Effector CD8-positive, alpha-beta T cell (primary cell): ENCODE measurements around the gene DVL3.
"Not testable (repeated sequence)": the region's sequence is repeated elsewhere in the genome, so short reads cannot be mapped to it uniquely, and the experiment has no call there.

Experiments used
- DNase-seq: peaks from one replicate; lab custom pipeline; 2025; lab: John Stamatoyannopoulos, UW

Gene DVL3

DNA sequence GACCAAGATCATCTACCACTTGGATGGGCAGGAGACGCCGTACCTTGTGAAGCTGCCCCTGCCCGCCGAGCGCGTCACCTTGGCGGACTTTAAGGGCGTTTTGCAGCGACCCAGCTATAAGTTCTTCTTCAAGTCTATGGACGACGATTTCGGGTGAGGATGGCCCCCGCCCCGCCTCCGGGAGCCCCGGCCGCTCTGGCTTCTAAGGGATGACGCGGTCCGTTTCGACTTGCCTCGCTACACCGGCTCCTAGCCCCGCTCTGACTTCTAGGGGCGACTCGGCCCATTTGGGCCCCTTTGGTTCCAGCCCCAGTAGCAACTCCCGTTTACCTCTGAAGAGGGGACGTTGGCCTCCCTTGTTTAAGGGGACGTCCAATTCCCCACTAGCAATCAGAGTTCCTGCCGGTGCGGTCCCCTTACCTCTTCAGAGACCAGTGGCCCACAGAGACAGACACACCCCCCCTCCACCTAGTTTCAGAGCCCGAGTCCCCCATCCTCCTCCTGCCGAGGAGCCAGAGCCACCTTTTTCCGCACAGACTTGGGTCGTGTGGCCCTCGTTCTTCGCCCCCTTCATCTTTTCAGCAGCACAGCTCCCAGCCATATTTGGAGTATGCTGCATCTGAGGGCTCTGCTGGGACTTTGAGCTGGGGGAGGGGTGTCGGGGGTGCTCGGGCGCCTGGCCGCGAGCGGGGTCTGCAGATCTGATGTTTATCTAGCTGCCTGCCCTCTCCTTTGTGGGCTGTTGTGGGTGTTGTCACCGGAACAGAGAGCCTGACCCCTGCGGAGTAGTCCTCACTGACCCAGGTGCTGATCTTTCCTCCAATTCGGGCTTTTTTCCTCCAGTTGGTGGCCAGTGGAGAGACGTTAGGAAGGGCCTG lies 706 bp downstream of the DVL3 start:
- no peak for DNase-seq

DNA sequence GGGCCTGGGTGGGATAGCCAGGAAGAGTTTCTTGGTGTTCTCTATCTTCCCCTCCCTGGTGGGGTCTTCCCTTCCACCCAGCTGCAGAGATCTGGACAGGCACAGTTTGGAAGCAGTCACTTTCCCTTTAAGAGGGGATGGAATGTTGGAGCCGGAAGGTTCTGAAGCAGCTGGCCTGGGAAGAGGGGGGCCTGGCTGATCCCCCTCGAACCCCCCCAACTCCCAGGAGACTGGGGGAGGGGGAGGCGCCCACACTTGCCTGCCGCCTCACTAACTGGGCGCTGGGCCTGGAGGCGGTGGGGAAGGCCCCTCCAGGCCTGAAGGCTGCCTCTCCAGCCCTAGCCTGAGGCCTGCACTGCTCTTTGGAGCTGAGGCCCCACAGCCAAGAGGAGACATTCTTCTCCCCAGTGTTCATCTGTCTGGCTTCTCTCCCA lies 1.4 kb downstream of the DVL3 start:
- no peak for DNase-seq

DNA sequence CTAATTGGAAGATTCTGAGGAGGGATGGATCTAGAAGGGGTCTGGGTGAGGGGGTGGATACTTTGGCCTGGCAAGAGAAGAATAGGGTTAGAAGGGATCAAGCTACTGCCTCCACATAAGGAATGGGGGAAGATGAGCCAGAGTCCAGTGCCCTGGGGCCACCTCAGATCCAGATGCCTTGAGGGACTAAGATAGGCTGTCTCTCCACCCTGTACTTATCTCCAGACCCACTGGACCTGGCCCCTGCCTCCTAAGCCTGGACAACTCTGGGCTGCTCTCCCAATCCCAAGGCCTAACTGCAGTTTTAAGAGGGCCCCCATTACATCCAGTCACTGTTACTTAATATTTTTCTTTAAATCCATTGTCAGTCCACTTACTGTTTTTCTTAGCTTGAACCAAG lies 2.0 kb downstream of the DVL3 start:
- DNase-seq, result no peak

DNA sequence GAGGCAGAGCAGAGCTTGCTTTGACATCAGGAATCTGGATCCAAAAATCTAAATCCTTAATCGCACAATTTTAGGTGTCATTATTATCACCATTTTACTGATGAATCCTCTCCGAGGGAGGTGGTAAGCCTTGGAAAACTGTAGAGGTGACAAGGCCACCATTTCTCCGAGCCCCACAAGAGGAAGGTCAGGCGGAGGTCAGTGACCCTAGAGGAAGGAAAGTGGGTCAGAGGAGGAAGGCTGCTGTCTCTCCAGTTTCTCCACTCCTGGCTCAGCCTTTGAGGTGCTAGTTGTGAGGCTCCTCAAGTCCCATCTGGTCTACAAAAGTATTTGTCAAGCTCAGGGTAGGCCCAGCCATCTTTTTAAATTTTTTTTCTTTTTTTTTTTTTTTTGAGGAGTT lies 3.2 kb downstream of the DVL3 start:
- no peak for DNase-seq

DNA sequence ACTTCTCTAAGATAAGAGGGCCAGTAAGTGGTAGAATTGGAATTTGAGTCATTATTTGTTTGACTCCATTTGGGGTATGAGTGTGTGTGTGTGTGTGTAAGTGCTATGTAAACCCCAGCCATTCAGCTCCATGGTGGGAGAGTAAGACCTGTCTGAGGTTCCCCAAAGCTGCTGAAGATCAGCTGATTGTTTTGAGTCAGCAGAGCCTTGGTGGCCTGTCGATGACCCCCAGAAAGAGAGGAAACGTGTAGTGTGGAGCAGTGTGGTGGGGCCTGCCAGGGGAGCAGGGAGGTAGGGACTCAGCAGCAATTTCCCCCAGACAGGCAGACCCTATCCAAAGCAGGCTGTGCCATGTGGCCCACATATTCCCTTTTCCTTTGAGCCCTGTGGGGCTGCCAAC lies 5.3 kb downstream of the DVL3 start:
- DNase-seq, result no peak

DNA sequence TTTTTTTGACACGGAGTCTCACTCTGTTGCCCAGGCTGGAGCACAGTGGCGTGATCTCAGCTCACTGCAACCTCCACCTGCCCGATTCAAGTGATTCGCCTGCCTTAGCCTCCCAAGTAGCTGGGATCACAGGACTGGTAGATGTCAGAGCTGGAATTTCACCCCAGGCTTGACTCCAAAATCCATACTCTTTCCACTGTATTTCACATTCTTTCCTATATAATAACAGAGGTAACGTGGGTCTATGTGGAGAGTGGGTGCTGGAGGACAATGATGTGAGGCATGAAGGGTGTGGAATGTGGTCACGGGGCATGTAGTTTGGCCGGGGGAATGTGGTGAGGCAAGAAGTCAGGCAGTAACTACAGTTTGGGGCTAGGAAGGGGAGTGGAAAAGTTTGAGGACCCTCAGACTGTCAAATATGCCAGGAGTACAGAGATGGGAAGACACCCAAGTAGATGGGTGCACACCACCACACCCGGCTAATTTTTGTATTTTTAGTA lies 7.4 kb downstream of the DVL3 start:
- not testable (repeated sequence) for DNase-seq

DNA sequence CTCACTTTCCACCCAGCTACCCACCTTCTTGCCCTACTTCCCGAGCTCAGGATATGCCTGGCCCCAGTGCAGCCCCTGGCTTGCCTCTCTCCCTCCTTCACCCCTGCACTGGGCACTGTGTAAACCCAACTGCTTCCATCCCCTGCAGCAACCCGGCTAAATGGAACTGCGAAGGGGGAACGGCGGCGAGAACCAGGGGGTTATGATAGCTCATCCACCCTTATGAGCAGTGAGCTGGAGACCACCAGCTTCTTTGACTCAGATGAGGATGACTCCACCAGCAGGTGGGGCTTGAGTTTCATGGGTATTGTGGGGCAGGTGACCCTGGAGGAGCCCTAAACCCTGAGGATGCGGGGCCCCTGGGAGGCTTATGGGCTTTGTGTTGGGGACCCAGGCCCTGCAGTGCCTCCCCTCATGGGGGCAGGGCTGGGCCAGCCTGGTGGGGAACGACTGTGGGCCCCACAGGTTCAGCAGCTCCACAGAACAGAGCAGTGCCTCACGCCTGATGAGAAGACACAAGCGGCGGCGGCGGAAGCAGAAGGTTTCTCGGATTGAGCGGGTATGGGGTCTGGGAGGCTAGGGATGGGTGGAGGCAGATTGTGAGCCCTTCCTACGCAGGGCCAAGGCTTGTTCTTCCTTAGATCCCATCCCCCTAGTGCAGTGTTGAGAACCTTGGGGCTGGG lies 9.6 kb downstream of the DVL3 start:
- DNase-seq, result no peak

DNA sequence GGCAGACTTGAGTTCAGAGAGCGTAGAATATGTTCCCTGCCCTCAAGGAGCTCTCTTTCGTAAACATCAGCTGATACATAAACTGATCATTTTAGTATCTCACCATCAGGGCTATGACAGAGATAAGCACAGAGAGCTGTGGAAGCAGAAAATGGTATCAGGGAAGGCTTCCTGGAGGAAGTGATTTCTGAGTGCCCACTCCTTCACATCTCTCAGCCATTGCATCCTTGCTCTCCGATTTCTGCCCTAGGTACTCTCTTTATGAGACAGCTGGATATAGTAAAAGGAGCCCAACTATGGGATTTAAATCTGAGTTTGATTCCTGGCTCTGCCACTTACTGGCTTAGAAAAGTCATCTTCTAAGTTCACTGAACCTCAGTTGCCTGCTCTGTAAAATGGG lies 10.4 kb downstream of the DVL3 start:
- no peak for DNase-seq

DNA sequence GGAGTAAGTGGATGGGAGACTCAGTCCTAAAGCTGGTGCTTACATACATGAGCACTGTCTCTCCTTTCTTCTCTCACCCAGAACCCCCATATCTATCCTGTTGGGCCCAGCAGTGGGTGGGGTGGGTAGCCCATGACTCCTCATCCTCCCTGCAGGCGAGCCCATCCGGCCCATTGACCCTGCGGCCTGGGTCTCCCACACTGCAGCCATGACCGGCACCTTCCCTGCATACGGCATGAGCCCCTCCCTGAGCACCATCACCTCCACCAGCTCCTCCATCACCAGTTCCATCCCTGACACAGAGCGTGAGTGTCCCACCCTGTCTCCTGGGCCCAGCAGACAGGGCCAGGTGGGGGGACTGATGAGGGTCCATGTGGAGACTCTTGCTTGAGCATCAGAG lies 11.5 kb downstream of the DVL3 start:
- no peak for DNase-seq

DNA sequence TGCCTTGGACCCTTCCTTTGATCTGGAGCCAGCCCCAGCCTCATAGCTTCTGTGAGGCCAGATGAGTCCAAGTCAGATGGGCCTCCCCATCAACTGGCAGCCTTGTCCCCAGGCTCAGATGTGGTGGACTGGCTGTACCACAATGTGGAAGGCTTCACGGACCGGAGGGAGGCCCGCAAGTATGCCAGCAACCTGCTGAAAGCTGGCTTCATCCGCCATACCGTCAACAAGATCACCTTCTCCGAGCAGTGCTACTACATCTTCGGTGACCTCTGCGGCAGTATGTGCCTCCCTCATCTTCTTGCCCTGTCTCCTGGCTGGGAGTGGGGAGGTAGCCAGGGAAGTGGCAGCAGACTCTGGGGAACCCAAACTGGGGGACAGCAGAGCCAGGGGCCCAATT lies 12.6 kb downstream of the DVL3 start:
- no peak for DNase-seq

DNA sequence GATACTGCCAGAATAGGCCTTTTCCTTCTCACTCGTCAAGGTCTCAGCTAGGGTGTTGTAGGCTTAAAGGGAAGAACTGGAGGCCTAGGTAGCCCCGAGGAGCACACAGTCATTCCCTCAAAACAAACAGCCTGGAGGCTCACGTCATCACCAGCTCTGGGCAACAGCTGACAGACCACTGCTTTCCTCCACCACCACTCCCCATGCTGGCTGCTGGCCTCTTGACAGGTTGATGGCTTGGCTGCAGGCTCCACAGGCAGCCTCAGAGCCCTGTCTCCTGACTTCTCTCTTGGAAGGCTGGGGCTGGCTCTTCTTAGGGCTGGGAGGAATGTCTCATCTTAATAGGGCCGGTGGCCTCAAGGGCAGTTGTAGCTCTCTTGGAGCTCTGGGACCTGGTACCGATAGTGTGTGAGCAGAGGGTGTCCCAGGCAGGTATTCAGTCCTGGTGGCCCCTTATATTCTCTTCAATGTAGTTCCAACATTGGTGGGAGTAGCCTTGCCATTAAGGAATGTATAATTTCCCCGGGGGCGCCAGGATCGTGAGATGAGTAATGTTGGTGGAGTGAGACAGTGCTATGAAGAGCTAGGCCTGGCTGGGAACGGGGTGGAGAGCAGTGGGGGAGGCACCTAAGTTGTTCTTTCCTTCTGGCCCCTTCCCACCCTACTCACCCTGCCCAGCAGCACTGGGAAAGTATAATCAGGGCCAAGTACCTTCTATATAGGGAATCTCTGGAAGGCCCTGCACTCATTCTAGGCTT lies 13.4 kb downstream of the DVL3 start:
- DNase-seq, result no peak

DNA sequence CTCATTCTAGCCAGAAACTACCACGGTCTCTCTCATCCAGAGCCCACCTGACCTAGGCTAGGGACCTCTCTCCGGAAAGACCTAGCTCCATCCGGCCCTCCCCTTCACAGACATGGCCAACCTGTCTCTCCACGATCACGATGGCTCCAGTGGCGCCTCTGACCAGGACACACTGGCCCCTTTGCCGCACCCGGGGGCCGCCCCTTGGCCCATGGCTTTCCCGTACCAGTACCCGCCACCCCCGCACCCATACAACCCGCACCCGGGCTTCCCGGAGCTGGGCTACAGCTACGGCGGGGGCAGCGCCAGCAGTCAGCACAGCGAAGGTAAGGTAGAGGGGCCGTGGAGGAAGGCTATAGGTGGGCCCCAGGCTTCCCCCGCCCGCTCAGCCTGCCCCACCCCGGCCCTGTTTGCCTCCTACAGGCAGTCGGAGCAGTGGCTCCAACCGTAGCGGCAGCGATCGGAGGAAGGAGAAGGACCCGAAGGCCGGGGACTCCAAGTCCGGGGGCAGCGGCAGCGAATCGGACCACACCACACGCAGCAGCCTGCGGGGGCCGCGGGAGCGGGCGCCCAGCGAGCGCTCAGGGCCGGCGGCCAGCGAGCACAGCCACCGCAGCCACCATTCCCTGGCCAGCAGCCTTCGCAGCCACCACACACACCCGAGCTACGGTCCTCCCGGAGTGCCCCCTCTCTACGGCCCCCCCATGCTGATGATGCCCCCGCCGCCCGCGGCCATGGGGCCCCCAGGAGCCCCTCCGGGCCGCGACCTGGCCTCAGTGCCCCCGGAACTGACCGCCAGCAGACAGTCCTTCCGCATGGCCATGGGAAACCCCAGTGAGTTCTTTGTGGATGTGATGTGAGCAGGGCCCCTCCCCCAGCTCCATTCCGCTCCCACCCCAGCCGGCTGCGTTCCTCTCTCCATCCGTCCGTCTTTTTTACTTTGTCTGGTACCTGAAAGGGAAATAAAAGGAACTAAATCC lies 15.0 kb downstream of the DVL3 start:
- DNase-seq, result no peak

DNA sequence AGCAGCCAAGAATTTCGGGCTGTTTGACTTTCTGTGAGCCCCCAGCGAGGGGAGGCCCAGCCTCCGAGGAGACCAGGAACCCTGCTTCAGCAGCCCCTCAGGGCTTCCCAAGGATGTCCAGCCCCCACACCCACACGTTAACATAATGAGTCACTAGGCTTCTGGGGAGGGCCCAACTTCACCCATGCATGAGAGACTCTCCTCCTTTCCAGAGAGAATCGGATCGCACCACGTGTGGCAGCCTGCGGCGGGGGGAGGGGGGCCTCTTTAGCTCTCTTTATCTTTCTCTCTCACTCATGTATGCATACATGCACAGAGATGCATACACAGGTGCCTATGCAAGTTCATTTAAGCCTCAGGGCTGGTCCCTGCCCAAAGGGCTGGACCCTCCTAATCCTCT lies 16.4 kb downstream of the DVL3 start:
- DNase-seq, result no peak

DNA sequence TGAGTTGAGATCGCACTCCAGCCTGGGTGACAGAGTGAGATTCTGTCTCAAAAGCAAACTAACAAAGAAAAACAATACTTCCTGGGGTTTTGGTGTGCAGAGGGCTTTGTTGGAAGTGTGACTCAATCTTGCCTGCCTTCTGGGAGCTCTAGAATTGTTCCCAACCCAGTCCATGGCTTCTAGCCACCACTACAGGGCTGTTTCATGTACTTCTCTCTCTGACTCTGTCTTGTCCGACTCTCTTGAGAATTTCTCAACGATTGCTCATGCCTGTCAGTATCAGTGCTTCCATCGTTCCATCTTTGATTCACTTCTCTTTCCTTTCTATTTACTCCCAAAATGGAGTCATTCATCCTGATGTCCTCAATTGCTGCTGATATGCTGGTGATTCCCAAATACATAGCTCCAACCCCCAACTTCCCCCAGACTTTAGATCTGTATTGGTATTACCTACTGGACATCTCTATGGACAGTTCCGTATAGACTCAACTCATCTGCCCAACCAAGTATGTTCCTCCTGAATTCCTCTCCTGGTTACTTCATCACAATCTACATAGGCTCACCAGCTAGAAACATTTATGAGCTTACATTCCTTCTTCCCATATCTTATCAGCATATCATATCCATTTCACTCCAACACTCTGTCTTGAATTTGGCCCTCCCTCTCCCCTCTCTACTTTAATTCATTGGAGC lies 17.6 kb downstream of the DVL3 start:
- no peak for DNase-seq

DNA sequence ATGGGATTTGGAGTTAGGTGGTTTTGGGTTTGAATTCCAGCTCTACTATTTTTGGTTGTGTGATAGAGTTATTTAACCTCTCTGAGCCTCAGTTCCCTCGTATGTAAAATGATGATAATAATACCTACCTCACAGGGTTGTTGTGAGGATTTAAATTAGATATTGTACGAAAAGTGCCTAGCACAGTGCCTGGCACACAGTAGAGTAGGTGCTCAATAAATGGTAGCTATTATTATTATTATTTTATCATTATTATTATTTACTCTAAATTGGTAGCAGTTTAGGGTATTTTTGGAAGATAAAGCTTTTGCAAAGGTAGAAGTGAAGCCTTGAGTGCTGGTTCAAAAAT lies 18.2 kb downstream of the DVL3 start:
- DNase-seq, result no peak

DNA sequence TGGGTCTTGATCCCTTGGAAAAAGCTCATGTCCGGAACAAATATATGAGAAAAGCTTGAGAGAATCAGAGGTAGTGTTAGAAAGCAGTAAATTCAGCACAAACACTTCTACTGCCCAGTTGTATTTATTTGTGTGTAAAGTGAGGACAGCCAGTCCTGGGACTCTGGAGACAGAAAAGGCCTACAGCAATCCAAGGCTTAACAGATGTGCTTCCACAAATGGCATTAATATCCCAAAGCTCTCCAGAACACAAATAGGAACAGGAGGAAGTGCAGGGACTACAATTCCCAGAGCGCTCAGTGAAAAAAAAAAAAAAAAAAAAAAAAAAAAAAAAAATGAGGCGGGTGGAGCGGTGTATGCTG lies 19.1 kb downstream of the DVL3 start:
- no peak for DNase-seq

DNA sequence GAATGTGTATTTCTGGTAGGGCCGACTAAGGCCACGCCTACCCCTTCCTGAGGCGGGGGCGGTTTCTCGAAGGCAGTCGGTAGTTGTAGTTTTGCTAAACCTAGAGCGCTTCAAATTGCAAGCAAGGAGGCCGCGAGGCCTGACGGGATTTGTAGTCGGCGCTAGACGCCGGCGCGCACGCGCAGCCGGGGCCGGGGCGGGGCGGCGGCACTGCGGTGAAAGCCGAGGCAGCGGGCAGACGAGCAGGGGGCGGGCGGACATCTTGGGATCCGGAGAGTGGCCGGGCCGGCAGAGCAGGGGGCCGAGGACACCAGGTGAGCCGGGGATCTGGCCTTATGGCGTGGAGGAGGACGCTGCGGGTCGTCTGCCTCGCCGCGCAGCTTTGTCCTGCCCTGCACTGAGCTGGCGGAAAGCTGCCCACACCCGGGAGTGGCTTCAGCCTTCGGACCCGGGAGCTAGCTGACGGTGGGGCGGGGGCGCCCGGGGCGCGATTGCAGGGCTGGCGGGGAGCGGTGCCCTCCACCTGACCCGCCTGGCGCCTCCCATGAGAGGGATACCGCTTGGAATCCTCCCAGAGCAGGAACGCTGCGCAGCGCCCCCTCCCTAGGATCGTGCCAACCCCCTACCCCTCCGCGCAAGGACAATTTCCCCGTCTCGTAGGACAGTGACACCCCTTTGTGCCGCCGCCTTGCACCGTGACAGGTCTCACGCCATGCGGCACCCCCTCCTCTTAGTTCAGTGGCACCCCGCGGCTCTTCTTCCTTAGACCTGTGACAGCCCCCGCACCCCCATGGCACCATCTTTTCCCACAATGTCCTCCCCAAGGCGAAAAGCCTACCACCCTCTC lies 19.7 kb downstream of the DVL3 start, which contains the start of gene AP2M1:
Gene AP2M1, plus strand, starts transcription at position 210 of the 847 bp plus-strand sequence. CDS start 2,139 bp downstream, outside the sequence.
- DNase-seq, result peak; percentile 93

DNA sequence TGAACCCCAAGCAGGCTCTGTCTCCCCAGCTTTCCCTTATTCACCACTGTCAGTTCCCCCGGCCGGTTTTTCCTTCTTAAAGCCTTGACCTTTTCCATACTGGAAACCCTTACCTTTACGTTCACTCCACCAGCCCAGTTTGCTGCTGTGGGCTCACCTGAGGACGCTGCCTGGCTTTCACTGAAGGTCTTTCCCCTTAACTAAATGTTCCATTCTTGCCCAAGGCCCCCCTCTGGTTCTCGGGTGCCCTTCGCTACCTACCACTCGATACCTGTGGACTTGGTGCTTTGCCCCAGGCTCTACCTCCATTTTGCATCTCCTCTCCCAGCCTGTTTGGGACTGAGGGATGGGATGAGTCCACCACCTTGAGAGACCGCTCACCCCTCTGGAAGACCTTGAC lies 20.3 kb downstream of the DVL3 start:
- DNase-seq, result no peak

DNA sequence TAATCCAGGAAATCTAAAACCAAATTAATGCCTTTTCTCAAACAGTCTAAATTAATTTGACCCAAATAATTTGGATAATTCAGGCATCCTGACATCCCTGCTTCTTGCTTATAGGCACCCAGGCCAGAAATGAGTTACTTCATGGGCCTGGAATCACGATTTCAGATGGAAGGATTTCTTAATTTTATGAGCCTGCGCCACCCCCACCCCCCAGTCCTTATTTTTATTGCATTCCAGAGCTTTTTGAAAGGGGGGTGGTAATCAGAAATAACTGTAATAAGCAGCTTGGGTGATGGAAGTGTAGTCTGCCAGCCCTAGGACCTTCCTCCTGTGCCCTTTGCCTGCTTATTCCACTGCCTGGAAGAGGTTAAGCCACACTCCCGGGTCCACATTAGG lies 20.8 kb downstream of the DVL3 start:
- no peak for DNase-seq
